Panc1 (cell line): ENCODE data around the gene NT5M. TPM values are rescaled to one million over a fixed set of nuclear protein-coding genes. Genes with fewer than 3 reads are reported as not detected.

Experiments
- ATAC-seq: fragments of 200-7000 bp; cut with Tn5 transposase; 2 replicates; pipeline ENCODE4 v1.9.1; 2020; ENCODE audit warnings: mild to moderate bottlenecking, moderate library complexity
- BruUV-seq: library from RNA; stranded (reverse); fragments of 400-500 nt; replicated peaks from 2 replicates; lab custom pipeline; 2021; lab: Mats Ljungman, UMichigan
- CTCF ChIA-PET: fragments of 300-600 bp; sonication (Branson Sonifier 250); formaldehyde crosslinking; loops from one replicate; lab custom pipeline; 2022; ENCODE audit warnings: antibody characterized with exemption; lab: Charles Lee
- POLR2A ChIA-PET: fragments of 300-600 bp; sonication (Branson Sonifier 250); formaldehyde crosslinking; loops from one replicate; lab custom pipeline; 2022; ENCODE audit warnings: antibody characterized with exemption; lab: Charles Lee
- DNase-seq: peaks from one replicate; pipeline ENCODE4 v3.0.0-alpha.2; 2010; ENCODE audit warnings: low read depth, low spot score
- H3K27ac ChIP-seq: 2 replicates; pipeline ENCODE4 v1.5.1; 2011; ENCODE audit warnings: mild to moderate bottlenecking, low read length, inconsistent platforms
- H3K27me3 ChIP-seq: fragments of 200-500 bp; sonication (Bioruptor generic); 2 replicates; pipeline ENCODE4 v1.6.0; 2014; ENCODE audit warnings: low read length, inconsistent platforms; ENCODE audit not compliant: control insufficient read depth, insufficient read depth
- H3K36me3 ChIP-seq: fragments of 200-500 bp; sonication (Bioruptor generic); 2 replicates; pipeline ENCODE4 v1.5.1; 2014; ENCODE audit warnings: inconsistent platforms, mild to moderate bottlenecking, low read length, moderate library complexity; ENCODE audit not compliant: control insufficient read depth, insufficient read depth
- H3K4me1 ChIP-seq: 2 replicates; pipeline ENCODE4 v1.5.1; 2011; ENCODE audit warnings: inconsistent platforms, mild to moderate bottlenecking, low read length, moderate library complexity; ENCODE audit not compliant: control insufficient read depth, insufficient read depth
- H3K4me3 ChIP-seq, 2 experiments: 2 replicates each; pipeline ENCODE4 v1.5.1; 2011 to 2012; ENCODE audit warnings: low read depth in 2 of 2, low read length in 2 of 2, mild to moderate bottlenecking in 2 of 2, inconsistent platforms in 1 of 2, moderate library complexity in 1 of 2
- H3K9me3 ChIP-seq: fragments of 200-500 bp; sonication (Bioruptor generic); 2 replicates; pipeline ENCODE4 v1.5.1; 2014; ENCODE audit warnings: low read depth, mild to moderate bottlenecking, inconsistent platforms, low read length, moderate library complexity; ENCODE audit not compliant: control insufficient read depth, insufficient read depth
- CTCF ChIP-seq: fragments of 450-650 bp; IDR thresholded peaks from 2 replicates; pipeline ENCODE4 v1.5.1; 2017; ENCODE audit warnings: mild to moderate bottlenecking
- POLR2AphosphoS5 ChIP-seq: IDR thresholded peaks from 2 replicates; pipeline ENCODE4 v1.6.1; 2012; ENCODE audit warnings: mild to moderate bottlenecking, low read depth, low read length, moderate library complexity
- SIN3A ChIP-seq: IDR thresholded peaks from 2 replicates; pipeline ENCODE4 v1.6.1; 2012; ENCODE audit warnings: low read depth, mild to moderate bottlenecking, low read length, moderate library complexity, borderline replicate concordance; ENCODE audit not compliant: insufficient read depth
- TCF7L2 ChIP-seq: IDR thresholded peaks from 2 replicates; pipeline ENCODE4 v1.6.1; 2011; ENCODE audit warnings: mild to moderate bottlenecking, low read depth, low read length, inconsistent platforms
- in situ Hi-C: cut with HindIII; loops from 2 replicates; pipeline ENCODE4 v1.10.0; 2016; ENCODE audit warnings: low sequenced_read_pairs, low pct_unique_long_range_greater_than_20kb
- intact Hi-C: fragments of 100-400 bp; cut with micrococcal nuclease; formaldehyde crosslinking; loops from one replicate; pipeline ENCODE4 v1.10.0; 2022; ENCODE audit not compliant: unreplicated experiment
- total RNA-seq: library from RNA; stranded (reverse); gene quantifications from one replicate; pipeline ENCODE4 v1.2.1, GENCODE V29; 2021; ENCODE audit not compliant: unreplicated experiment
- TF ChIP-seq, protein P1 (sequence below), 2 experiments: IDR thresholded peaks; 2 replicates each; pipeline ENCODE4 v1.6.1; 2011 to 2012; ENCODE audit warnings: low read depth in 2 of 2, control low read depth in 1 of 2, low read length in 1 of 2, mild to moderate bottlenecking in 1 of 2, moderate library complexity in 1 of 2; ENCODE audit not compliant: insufficient read depth in 1 of 2

The NT5M gene
- total RNA-seq, 1 experiment from 2014 or later = 3.1 TPM

GRCh38 chr17:17391668-17392370 lies 88.6 kb downstream of the NT5M start:
- intact Hi-C loops = no loop called here
- no TSS peak for BruUV-seq

DNA sequence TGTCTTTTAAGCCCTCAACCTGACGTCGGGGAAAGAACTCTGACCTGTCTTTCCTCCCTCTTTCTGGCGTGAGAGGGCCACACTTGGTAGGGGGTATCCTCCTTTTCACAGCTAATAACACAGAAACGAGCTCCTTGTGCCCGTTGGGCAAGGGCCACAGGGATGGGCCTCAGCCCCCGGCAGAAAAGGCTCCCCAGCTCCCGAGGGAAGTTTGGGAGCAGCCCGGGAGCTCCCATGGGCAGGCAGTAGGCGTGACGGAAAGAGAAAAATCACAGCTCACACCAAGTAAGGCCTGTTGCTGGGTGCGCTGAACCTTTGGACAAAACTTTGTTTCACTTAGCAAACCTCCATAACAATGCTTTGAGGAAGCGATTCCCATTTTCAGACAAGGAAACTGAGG lies 90.8 kb downstream of the NT5M start:
- no peak overlapping the region for H3K27ac ChIP-seq
- H3K36me3 ChIP-seq = no peaks in the 10 kb centered on the region
- no peaks in the 10 kb centered on the region for H3K4me1 ChIP-seq
- ATAC-seq (no peak), DNase-seq (no peak)
- H3K27me3 ChIP-seq = no peaks in the 10 kb centered on the region
- in situ Hi-C loops = no loop called here
- BruUV-seq = no TSS peak
- ChIA-PET POLR2A (no interaction called here), CTCF (no interaction called here)
- no peaks in the 10 kb centered on the region for H3K9me3 ChIP-seq
- intact Hi-C loops = no loop called here
- no peak overlapping the region for H3K4me3 ChIP-seq
- TF ChIP-seq POLR2AphosphoS5 (no peak), CTCF (no peak), SIN3A (no peak), TCF7L2 (no peak)
- TF ChIP-seq, protein P1, sequence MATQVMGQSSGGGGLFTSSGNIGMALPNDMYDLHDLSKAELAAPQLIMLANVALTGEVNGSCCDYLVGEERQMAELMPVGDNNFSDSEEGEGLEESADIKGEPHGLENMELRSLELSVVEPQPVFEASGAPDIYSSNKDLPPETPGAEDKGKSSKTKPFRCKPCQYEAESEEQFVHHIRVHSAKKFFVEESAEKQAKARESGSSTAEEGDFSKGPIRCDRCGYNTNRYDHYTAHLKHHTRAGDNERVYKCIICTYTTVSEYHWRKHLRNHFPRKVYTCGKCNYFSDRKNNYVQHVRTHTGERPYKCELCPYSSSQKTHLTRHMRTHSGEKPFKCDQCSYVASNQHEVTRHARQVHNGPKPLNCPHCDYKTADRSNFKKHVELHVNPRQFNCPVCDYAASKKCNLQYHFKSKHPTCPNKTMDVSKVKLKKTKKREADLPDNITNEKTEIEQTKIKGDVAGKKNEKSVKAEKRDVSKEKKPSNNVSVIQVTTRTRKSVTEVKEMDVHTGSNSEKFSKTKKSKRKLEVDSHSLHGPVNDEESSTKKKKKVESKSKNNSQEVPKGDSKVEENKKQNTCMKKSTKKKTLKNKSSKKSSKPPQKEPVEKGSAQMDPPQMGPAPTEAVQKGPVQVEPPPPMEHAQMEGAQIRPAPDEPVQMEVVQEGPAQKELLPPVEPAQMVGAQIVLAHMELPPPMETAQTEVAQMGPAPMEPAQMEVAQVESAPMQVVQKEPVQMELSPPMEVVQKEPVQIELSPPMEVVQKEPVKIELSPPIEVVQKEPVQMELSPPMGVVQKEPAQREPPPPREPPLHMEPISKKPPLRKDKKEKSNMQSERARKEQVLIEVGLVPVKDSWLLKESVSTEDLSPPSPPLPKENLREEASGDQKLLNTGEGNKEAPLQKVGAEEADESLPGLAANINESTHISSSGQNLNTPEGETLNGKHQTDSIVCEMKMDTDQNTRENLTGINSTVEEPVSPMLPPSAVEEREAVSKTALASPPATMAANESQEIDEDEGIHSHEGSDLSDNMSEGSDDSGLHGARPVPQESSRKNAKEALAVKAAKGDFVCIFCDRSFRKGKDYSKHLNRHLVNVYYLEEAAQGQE (IDR thresholded peaks at IDR 0.05; ENCODE audit: insufficient read depth in 1 of 2, low read depth in 2 of 2, low read length in 1 of 2) = no peak

More at GRCh38 chr17:17391668-17392370, 88.6 kb downstream of the NT5M start:
- H3K4me3 ChIP-seq = no peak overlapping the region
- no peaks in the 10 kb centered on the region for H3K4me1 ChIP-seq
- in situ Hi-C loops = no loop called here
- DNase-seq = no peak
- no peak overlapping the region for H3K27ac ChIP-seq
- ChIA-PET POLR2A (interaction anchor here (0.6 kb wide), 2 partner anchors 105 to 247 kb away, joined by 3 to 6 read pairs; partner anchors contain the start of gene RASD1), CTCF (interaction anchor here (0.7 kb wide), 1 partner anchor 105 kb away, joined by 3 read pairs; no protein-coding TSS in a partner anchor)
- H3K27me3 ChIP-seq = no peaks in the 10 kb centered on the region
- H3K36me3 ChIP-seq = no peaks in the 10 kb centered on the region
- no peak for ATAC-seq
- TF ChIP-seq CTCF (no peak), POLR2AphosphoS5 (no peak), SIN3A (no peak), TCF7L2 (no peak)
- TF ChIP-seq, protein P1 (IDR thresholded peaks at IDR 0.05; ENCODE audit: insufficient read depth in 1 of 2, low read depth in 2 of 2, low read length in 1 of 2) = no peak
- H3K9me3 ChIP-seq = no peaks in the 10 kb centered on the region
